Measurements from ENCODE around the gene DNMT1.

- TF ChIP-seq CTCF (optimal IDR thresholded peaks at IDR 0.05 in 1 of 3, IDR thresholded peaks at IDR 0.05 in 1 of 3, conservative IDR thresholded peaks at IDR 0.05 in 1 of 3; ENCODE audit: extremely low read depth in 1 of 3, insufficient read depth in 2 of 3, low read length in 3 of 3), result no peak
- no peak for TF ChIP-seq EZH2 (IDR thresholded peaks at IDR 0.05; ENCODE audit: low read length)
Measured at GRCh38 chr19:10120538-10121189, 74.1 kb downstream of the DNMT1 start.
